A673 (cell line): ENCODE data around the gene PATJ.

ENCODE experiments used
- EZH2 ChIP-seq: fragments of 200-600 bp; sonication (generic); IDR thresholded peaks from 2 replicates; pipeline ENCODE4 v1.6.1; 2017; ENCODE audit warnings: borderline replicate concordance, low read depth, mild to moderate bottlenecking, mixed read lengths, antibody characterized with exemption, low read length; ENCODE audit not compliant: poor library complexity, severe bottlenecking
- TF ChIP-seq, protein P1 (sequence below): fragments of 300-800, 200-600 bp; sonication (generic); conservative IDR thresholded peaks from 2 replicates; pipeline ENCODE4 v1.5.1; 2017; ENCODE audit warnings: low read depth, mild to moderate bottlenecking, antibody characterized with exemption, low read length, moderate library complexity, mixed read lengths

DNA sequence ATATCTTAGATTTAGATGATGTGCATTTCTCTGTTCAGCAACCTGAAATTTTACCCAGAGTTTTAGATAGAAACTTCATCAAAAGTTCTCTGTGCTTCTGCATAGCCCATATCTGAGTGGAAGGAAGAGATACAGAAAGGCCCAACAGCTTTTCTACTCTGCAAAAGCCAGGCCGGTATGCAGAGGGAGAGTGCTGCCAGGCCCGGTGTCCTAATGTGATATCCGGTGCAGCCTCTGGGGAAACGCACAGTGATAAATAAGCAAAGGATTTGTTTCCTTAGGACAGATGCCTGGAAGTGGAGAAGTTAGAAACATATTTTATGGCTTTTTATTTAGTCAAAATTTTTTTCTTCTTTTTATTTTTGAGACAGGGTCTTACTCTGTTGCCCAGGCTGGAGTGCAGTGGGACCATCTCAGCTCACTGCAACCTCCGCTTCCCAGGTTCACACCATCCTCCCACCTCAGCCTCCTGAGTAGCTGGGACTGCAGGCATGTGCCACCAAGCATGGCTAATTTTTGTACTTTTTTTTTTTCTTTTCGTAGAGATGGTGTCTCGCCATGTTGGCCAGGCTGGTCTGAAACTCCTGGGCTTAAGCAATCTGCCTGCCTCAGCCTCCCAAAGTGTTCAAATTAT is 145.8 kb downstream of the PATJ start:
- TF ChIP-seq, protein P1, sequence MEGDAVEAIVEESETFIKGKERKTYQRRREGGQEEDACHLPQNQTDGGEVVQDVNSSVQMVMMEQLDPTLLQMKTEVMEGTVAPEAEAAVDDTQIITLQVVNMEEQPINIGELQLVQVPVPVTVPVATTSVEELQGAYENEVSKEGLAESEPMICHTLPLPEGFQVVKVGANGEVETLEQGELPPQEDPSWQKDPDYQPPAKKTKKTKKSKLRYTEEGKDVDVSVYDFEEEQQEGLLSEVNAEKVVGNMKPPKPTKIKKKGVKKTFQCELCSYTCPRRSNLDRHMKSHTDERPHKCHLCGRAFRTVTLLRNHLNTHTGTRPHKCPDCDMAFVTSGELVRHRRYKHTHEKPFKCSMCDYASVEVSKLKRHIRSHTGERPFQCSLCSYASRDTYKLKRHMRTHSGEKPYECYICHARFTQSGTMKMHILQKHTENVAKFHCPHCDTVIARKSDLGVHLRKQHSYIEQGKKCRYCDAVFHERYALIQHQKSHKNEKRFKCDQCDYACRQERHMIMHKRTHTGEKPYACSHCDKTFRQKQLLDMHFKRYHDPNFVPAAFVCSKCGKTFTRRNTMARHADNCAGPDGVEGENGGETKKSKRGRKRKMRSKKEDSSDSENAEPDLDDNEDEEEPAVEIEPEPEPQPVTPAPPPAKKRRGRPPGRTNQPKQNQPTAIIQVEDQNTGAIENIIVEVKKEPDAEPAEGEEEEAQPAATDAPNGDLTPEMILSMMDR: no peak
- no peak for TF ChIP-seq EZH2
